Esophagus muscularis mucosa (tissue), 4 donors: ENCODE results near the gene TRMO. TPM values are rescaled to one million over a fixed set of nuclear protein-coding genes. Genes with fewer than 3 reads are reported as not detected.

Source experiments
- DNase-seq: peaks from one replicate; pipeline ENCODE4 v3.0.0-alpha.2; 2017; ENCODE audit errors: extremely low spot score
- H3K27ac ChIP-seq, 4 donors: fragments of 200-600 bp; sonication (generic); replicated peaks in 1 of 4; 1 replicate in 3 of 4; 2 replicates in 1 of 4; pipeline ENCODE4 v1.5.1; 2016 to 2019; ENCODE audit warnings: mild to moderate bottlenecking in 1 of 4
- H3K27me3 ChIP-seq, 4 donors: fragments of 200-600 bp; sonication (generic); one replicate each; pipeline versions ENCODE4 v1.5.1 to v1.6.0; 2016 to 2019
- H3K36me3 ChIP-seq, 4 donors: fragments of 200-600 bp; sonication (generic); one replicate each; pipeline ENCODE4 v1.5.1; 2016 to 2019
- H3K4me1 ChIP-seq, 4 donors: fragments of 200-600 bp; sonication (generic); one replicate each; pipeline ENCODE4 v1.5.1; 2016 to 2019
- H3K4me3 ChIP-seq, 4 donors: fragments of 200-600 bp; sonication (generic); 1 replicate in 2 of 4; 2 replicates in 2 of 4; pipeline ENCODE4 v1.5.1; 2016 to 2019; ENCODE audit warnings: mild to moderate bottlenecking in 4 of 4, moderate library complexity in 1 of 4
- H3K9me3 ChIP-seq, 4 donors: fragments of 200-600 bp; sonication (generic); 1 replicate in 3 of 4; 2 replicates in 1 of 4; pipeline ENCODE4 v1.5.1; 2016 to 2019
- EP300 ChIP-seq: sonication (generic); formaldehyde crosslinking; IDR thresholded peaks from one replicate; pipeline ENCODE4 v1.6.1; 2017; ENCODE audit warnings: antibody characterized with exemption
- POLR2A ChIP-seq: fragments of 450-650 bp; IDR thresholded peaks from one replicate; pipeline ENCODE4 v1.6.1; 2017; ENCODE audit warnings: antibody characterized with exemption, moderate library complexity, mild to moderate bottlenecking, low read depth
- POLR2AphosphoS5 ChIP-seq, 2 donors: sonication (generic); formaldehyde crosslinking; IDR thresholded peaks; one replicate each; pipeline ENCODE4 v1.6.1; 2017; ENCODE audit warnings: antibody characterized with exemption in 2 of 2
- WGBS: methylation state at CpG from one replicate; pipeline ENCODE4 v1.1.5; 2018; 5-methylcytosine and 5-hydroxymethylcytosine counted together
- intact Hi-C: fragments of 100-400 bp; cut with DNase I; formaldehyde crosslinking; loops from one replicate; pipeline ENCODE4 v1.15.1; 2023
- total RNA-seq, 4 donors: library from RNA; depleted of rRNA; stranded (reverse); fragments of >200 nt; gene quantifications; one replicate each; pipeline versions ENCODE4 v1.1.0 to v1.2.1, GENCODE V29; 2016
- TF ChIP-seq, protein P1 (sequence below), 3 experiments: fragments of 200-600 bp in 2 of 3; fragments of 450-650 bp in 1 of 3; sonication (generic) in 2 of 3; IDR thresholded peaks; one replicate each; pipeline ENCODE4 v1.5.1; 2017 to 2019; ENCODE audit warnings: antibody characterized with exemption in 3 of 3, mild to moderate bottlenecking in 2 of 3, moderate library complexity in 1 of 3

TRMO gene
- total RNA-seq, 4 donors from 2014 or later = 16.6 to 22.7 (median 18.8) TPM

DNA sequence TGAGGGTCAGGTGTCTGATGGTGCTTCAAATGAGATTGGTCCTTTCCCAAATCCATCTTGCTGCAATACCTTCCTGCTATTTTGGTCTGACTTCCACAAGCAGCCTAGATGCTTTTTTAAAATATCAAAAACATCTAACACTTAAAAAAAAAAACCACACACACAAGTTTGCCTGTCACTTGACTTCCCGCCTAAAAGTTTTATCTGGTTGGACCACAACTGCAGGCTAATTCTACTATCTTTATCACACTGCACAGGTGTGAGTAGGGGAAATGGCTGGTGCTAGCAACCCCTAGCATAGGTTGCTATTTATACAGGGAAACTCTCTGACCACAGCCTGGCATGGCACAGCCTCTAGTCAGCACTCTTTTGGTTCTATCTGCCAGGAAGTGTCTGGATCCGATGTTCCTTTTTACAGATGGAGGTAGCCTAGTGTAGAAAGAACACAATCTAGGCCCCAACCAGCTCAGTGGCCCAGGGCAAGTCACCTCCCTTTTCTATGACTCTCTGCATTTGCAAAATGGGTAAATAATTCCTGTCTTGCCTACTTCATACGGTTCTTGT is 15.9 kb upstream of the TRMO start, which contains the start of gene HEMGN:
TSS of gene HEMGN (minus strand) at position 92 of the 564 bp plus-strand sequence. CDS start at position 56, 36 bp downstream.
- Histone ChIP-seq H3K27me3 (peaks cover 0 to 35% (median 0%) of the 10 kb centered on the region in 4 donors), H3K4me3 (no peak within 1 kb of the TSS), H3K4me1 (no peaks in the 10 kb centered on the region), H3K9me3 (no peaks in the 10 kb centered on the region), H3K27ac (no peak within 1 kb of the TSS), H3K36me3 (no peaks in the 10 kb centered on the region)
- no peak for DNase-seq
- intact Hi-C loops = no loop called here
- WGBS = 73% methylated on average over 3 of the region's 3 CpGs
- TF ChIP-seq, protein P1, sequence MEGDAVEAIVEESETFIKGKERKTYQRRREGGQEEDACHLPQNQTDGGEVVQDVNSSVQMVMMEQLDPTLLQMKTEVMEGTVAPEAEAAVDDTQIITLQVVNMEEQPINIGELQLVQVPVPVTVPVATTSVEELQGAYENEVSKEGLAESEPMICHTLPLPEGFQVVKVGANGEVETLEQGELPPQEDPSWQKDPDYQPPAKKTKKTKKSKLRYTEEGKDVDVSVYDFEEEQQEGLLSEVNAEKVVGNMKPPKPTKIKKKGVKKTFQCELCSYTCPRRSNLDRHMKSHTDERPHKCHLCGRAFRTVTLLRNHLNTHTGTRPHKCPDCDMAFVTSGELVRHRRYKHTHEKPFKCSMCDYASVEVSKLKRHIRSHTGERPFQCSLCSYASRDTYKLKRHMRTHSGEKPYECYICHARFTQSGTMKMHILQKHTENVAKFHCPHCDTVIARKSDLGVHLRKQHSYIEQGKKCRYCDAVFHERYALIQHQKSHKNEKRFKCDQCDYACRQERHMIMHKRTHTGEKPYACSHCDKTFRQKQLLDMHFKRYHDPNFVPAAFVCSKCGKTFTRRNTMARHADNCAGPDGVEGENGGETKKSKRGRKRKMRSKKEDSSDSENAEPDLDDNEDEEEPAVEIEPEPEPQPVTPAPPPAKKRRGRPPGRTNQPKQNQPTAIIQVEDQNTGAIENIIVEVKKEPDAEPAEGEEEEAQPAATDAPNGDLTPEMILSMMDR (IDR thresholded peaks at IDR 0.05) = no peak
- TF ChIP-seq EP300 (no peak), POLR2A (no peak), POLR2AphosphoS5 (IDR thresholded peaks at IDR 0.05) (no peak)

DNA sequence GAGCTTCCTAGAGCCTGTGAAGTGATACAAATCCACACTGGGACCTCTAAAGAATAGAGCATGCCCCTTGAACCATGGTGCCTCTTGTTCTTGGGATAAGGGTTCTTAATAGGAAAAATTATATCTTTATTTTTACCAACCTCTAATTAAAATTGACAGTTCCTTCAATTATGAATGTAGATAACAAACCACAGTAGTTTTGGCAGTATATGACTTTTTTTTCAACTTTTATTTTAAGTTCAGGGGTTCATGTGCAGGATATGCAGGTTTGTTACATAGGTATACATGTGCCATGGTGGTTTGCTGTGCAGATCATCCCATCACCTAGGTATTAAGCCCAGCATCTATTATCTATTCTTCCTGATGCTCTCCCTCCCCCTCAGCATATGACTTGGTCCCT is 14.7 kb upstream of the TRMO start:
- Histone ChIP-seq H3K36me3 (no peaks in the 10 kb centered on the region), H3K9me3 (no peaks in the 10 kb centered on the region), H3K4me3 (no peak overlapping the region), H3K27me3 (peaks cover 0 to 44% (median 2%) of the 10 kb centered on the region in 4 donors), H3K27ac (no peak overlapping the region), H3K4me1 (no peaks in the 10 kb centered on the region)
- no peak for DNase-seq
- intact Hi-C loops = no loop called here
- TF ChIP-seq, protein P1 (IDR thresholded peaks at IDR 0.05) = no peak
- no peak for TF ChIP-seq POLR2A

DNA sequence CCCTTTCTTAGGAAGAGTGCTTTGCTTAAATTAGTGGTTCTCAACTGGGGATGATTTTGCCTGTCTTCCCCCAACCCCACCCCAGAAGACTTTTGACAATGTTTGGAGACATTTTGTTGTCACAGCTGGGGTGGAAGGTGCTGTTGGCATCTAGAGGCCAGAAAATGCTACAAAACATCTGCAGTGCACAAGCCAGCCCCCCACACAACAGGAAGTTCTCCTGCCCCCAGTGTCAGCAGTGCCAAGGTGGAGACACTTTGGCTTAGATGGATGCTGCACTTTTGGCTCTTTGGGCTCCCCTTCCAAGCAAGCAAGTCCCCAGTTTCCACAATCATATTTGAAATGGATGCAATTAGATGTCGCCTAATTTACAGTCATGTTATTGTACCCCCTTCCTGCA is 13.0 kb upstream of the TRMO start:
- 75% methylated on average over 1 of the region's 1 CpG for WGBS
- Histone ChIP-seq H3K4me3 (no peak overlapping the region), H3K4me1 (no peaks in the 10 kb centered on the region), H3K27me3 (peaks cover 0 to 60% (median 5%) of the 10 kb centered on the region in 4 donors), H3K36me3 (no peaks in the 10 kb centered on the region), H3K27ac (no peak overlapping the region), H3K9me3 (no peaks in the 10 kb centered on the region)
- intact Hi-C loops = no loop called here
- TF ChIP-seq, protein P1 (IDR thresholded peaks at IDR 0.05) = no peak
- TF ChIP-seq POLR2AphosphoS5 (IDR thresholded peaks at IDR 0.05) (no peak), POLR2A (no peak), EP300 (no peak)
- DNase-seq = no peak

DNA sequence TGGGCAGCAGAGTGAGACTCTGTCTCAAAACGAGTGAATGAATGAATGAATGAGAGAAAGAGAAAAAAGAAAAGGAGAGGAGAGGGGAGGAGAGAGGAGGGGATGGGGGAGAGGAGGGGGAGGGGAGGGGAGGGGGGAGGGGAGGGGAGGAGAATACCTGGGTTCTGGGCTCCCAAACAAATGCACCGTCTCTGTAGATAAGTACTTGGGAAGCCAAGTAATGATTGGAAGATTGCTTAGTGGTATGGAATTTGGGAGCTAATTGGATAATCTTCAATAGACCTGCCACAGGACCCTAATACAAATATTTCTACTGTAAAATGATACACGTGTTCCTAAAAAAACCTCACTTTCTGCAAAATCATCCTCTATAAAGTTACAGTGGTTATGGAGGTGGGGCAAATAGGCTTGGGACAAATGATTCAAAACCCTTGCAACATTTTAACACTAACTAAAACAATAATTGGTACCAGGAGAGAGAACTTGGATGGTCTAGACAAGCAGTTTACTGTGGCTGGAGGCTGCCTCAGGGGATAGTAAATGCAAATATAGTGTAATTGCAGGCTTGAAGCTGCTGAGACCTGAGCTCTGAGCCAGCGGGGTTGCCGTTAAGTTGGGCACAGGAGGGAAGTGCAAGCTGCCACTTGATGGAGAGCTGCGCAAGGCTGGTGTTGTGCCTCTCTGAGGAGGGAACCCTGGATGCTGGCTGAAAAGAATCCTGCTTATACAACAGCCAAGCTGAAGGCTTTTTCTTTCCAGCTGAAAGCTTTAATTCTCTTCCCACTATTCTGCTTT is 12.2 kb upstream of the TRMO start:
- H3K27me3 ChIP-seq = peaks cover 0 to 60% (median 5%) of the 10 kb centered on the region in 4 donors
- TF ChIP-seq EP300 = no peak
- TF ChIP-seq POLR2A = no peak
- TF ChIP-seq, protein P1 (IDR thresholded peaks at IDR 0.05) = no peak
- no peak for TF ChIP-seq POLR2AphosphoS5 (IDR thresholded peaks at IDR 0.05)

More for the DNA sequence above, 12.2 kb upstream of the TRMO start:
- DNase-seq = no peak
- Histone ChIP-seq H3K27ac (no peak overlapping the region), H3K4me1 (no peaks in the 10 kb centered on the region), H3K36me3 (no peaks in the 10 kb centered on the region), H3K9me3 (no peaks in the 10 kb centered on the region), H3K4me3 (no peak overlapping the region)
- intact Hi-C loops = no loop called here
- 30% methylated on average over 6 of the region's 6 CpGs for WGBS
